ENCODE measurements around the gene RPL19. TPM values are rescaled to one million over a fixed set of nuclear protein-coding genes. Genes with fewer than 3 reads are reported as not detected.

The RPL19 gene
- total and polyA plus RNA-seq, 3 donors from 2014 or later = 954 to 1,741 (median 1,719) TPM

GRCh38 chr17:39192901-39193300 lies 7.2 kb upstream of the RPL19 start:
- Histone ChIP-seq H3K27me3 (no peaks in the 10 kb centered on the region), H3K4me3 (no peak overlapping the region), H3K36me3 (ENCODE audit: low read depth, missing control alignments) (no peaks in the 10 kb centered on the region), H3K4me1 (peaks cover 31% of the 10 kb centered on the region), H3K27ac (no peak overlapping the region), H3K9me3 (no peaks in the 10 kb centered on the region)
- no peak for TF ChIP-seq POLR2A (IDR thresholded peaks at IDR 0.05)
- TF ChIP-seq CTCF (IDR thresholded peaks at IDR 0.05) = no peak
- intact Hi-C loops (cut with DNase I; ENCODE audit: low total_unique reads) = no loop called here
- WGBS, 2 donors = 93 to 95% methylated on average over 16 of the region's 16 CpGs
- DNase-seq = no peak

DNA sequence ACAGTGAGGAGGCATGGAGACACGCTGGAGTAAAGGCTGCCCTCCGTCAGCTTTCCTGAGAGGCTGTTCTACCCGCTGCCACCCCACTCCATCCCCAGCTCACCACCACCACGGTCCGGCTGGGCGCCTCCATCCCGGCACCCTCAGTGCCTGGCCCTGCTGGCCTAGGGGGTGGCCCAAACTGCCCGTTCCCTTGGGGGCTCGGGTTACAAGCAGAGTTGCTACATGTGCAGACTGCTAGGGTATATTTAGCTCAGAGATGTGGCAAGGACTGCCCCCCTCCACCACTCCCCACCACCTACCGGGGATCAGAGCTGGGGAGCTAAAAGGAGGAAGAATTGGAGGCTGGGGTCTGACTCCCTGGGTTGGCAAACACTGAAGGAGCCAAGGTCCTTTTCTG lies 6.7 kb upstream of the RPL19 start:
- WGBS, 2 donors = 76 to 77% methylated on average over 10 of the region's 10 CpGs
- Histone ChIP-seq H3K4me1 (peaks cover 36% of the 10 kb centered on the region), H3K27me3 (no peaks in the 10 kb centered on the region), H3K9me3 (no peaks in the 10 kb centered on the region), H3K4me3 (no peak overlapping the region), H3K36me3 (ENCODE audit: low read depth, missing control alignments) (no peaks in the 10 kb centered on the region), H3K27ac (no peak overlapping the region)
- DNase-seq = no peak
- TF ChIP-seq CTCF (IDR thresholded peaks at IDR 0.05) (no peak), POLR2A (IDR thresholded peaks at IDR 0.05) (no peak)
- intact Hi-C loops (cut with DNase I; ENCODE audit: low total_unique reads) = no loop called here

DNA sequence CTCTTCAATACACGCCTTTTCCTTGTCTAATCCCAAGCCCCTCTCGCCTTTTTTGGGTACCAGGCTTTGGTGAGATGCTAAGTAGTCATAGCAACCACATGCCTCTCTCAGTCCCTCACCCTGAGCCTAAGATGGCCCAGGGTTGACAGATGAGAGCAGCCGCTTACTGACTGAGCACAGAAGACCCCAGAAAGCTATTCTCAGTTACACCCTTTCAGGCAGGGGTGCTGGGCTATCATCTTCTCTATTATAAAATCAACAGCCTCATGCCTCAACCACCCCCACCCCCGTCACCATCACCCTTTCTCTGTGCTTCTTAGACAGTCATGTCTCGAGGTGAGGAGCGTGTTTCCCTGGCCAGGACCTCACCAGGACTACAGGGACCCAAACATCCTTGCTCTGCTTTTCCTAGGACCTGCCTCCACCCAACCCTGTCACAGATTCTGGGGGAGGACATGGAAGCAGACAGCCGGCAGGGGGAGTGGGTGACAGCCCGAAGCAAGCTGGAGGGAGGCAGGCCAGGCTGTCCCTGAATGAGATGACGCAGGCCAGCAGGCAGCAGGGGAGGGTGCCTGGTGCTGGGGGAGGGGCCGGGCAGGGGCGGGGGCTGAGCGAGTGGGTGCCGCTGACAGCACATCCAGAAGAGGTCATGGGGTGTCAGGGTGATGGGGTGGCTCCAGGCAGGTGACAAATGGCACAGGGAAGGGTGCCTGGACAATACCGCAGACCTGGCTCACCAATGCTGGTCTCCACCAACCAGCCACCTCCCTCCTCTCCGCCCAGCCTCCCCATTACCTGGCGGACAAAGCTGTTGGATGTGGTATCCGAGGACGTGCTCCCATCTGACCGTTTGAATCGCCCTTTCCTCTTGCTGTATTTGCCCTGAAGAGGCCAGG lies 5.7 kb upstream of the RPL19 start:
- WGBS, 2 donors = 66 to 67% methylated on average over 20 of the region's 20 CpGs
- H3K27me3 ChIP-seq = no peaks in the 10 kb centered on the region
- H3K36me3 ChIP-seq (ENCODE audit: low read depth, missing control alignments) = no peaks in the 10 kb centered on the region
- H3K27ac ChIP-seq = peak overlapping the region in 1 of 2 donors; percentile 44
- no peaks in the 10 kb centered on the region for H3K9me3 ChIP-seq
- no peak overlapping the region for H3K4me3 ChIP-seq
- intact Hi-C loops (cut with DNase I; ENCODE audit: low total_unique reads) = no loop called here
- H3K4me1 ChIP-seq = peaks cover 36% of the 10 kb centered on the region
- DNase-seq = peak; percentile 85
- TF ChIP-seq POLR2A (IDR thresholded peaks at IDR 0.05) (no peak), CTCF (IDR thresholded peaks at IDR 0.05) (no peak)

DNA sequence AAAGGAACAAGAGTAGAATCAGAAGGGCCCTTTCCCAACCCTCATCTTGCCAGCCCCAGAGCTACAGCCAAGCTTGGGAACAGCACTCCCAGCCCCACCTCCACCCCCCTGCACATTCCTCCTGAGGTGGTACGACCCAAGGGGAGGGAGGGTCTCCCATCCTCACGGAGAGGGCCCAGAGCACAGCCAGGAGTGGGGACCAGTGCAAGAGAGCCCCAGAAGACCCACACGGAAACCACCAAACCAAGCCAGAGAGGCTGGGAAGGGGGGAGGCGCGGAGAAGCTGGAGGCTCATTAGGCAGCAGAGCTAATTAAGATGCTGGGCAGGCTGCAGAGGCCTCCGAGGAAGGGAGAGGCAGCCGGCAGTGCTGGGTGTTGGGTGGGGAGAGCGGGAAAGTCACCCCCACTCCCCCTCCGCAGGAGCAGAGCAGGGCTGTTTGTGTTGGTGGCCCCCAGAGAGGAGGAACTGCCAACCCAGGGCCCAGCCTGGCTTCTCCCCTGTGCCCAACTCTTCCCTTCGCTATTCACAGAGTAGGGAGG lies 5.0 kb upstream of the RPL19 start:
- TF ChIP-seq CTCF (IDR thresholded peaks at IDR 0.05) = no peak
- H3K27me3 ChIP-seq = no peaks in the 10 kb centered on the region
- H3K4me1 ChIP-seq = peaks cover 36% of the 10 kb centered on the region
- H3K9me3 ChIP-seq = no peaks in the 10 kb centered on the region
- peak overlapping the region in 1 of 2 donors; percentile 44 for H3K27ac ChIP-seq
- intact Hi-C loops (cut with DNase I; ENCODE audit: low total_unique reads) = no loop called here
- H3K4me3 ChIP-seq = no peak overlapping the region
- DNase-seq = no peak
- no peaks in the 10 kb centered on the region for H3K36me3 ChIP-seq (ENCODE audit: low read depth, missing control alignments)
- 63 to 72% methylated on average over 5 to 10 of the region's 10 CpGs for WGBS, 2 donors

Data from testis (tissue), 3 donors.